GM18499 (cell line): ENCODE data around the gene CACNA2D3.

Source experiments
- ATAC-seq: cut with Tn5 transposase; IDR thresholded peaks from one replicate; pipeline ENCODE4 v1.9.1; 2021; ENCODE audit warnings: moderate number of reproducible peaks; ENCODE audit not compliant: insufficient read depth, unreplicated experiment

Gene CACNA2D3

GRCh38 chr3:54356261-54357045, 234.1 kb downstream of the CACNA2D3 start:
- ATAC-seq = no peak

DNA sequence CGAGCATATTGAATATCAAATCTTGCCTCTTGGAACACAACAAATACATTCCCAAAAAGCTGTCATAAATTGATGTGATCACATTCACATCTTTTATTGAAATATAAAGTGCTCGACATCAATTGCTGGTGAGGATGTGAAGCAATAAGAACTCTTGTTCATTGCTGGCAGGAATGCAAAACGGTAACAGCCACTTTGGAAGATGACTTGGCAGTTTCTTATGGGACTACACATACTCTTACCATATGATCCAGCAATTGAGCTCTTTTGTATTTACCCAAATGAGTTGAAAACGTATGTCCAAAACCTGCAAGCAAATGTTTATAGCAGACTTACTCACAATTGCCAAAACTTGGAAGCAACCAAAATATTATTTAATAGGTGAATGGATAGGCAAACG, 234.9 kb downstream of the CACNA2D3 start:
- no peak for ATAC-seq

- no peak for ATAC-seq
Observed at GRCh38 chr3:54358316-54358715, 236.0 kb downstream of the CACNA2D3 start.

- no peak for ATAC-seq
Observed at GRCh38 chr3:54358969-54359694, 236.8 kb downstream of the CACNA2D3 start.

DNA sequence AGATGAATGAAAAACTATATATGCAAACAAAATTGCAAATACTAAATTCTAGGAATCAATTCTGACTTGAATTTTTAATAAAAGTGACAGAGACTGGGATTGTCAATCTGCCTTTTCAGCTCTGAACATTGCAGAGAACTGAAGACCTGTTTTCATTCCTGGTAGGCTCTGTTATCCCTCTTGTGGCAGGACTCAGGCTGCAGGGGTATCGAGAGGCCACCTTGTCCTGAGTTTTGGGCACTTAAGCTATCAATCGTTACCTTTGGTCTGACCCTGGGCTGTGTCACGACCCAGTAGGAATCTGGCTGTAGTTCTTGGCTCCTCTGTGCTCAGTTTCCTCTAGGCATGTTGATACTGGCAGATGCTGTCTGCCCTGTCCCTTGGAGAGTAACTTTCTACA, 238.0 kb downstream of the CACNA2D3 start:
- ATAC-seq = no peak

- no peak for ATAC-seq
Observed at GRCh38 chr3:54361746-54362283, 239.5 kb downstream of the CACNA2D3 start.

DNA sequence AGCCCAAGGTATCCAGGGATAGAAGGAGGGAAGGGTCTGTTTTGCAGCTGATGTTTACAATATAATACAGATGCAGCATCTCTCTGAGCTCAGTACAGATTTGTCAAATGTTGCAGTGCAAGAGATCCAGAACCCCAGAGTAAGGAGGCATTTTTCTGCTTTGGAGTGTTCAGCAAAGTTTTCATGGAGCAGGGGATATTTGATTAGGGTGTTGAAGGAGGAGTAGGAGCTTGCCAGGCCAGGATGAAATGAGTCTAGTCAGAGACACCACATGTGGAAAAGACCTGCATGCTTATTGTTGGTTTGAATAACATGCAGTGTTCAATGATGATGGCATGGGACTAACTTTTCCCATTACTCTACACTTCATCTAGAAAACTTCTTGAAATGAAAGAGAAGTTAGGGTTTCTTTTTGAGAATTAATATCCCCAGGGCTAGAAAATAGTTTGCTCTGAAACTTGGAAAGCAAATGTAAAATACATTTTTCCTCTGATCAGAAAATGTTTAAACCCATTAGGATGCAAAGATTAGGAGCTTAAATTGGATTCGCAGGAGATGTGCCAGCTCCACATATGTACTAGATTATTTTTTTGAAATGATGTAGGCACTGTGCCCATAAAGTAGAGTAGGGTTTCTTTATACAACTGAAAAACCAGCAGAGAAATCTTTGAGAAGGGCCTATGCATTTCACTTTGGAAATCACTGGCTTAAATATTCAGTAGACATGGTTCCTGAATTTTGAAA, 243.8 kb downstream of the CACNA2D3 start:
- ATAC-seq = no peak

DNA sequence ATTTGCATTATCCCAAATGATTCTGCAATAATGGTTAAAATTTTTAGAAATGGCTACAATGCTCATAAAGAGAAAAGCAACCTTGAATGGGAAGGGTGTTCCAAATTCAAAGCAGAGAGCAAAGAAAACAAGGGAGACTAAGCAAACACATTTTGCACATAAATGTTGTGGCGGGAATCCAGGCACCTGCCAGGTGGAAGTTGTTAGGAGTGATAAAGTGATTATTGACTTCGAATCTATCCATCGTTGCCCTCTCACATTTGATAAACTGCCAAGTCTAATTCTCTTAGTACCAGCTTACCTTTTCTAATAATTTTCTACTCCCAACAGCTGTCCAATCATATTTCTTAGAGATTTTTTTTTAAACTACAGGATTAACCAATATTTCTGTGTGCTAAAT, 244.5 kb downstream of the CACNA2D3 start:
- no peak for ATAC-seq

- no peak for ATAC-seq
Observed at GRCh38 chr3:54372232-54372631, 249.9 kb downstream of the CACNA2D3 start.

GRCh38 chr3:54374214-54374852, 252.0 kb downstream of the CACNA2D3 start:
- ATAC-seq = no peak

DNA sequence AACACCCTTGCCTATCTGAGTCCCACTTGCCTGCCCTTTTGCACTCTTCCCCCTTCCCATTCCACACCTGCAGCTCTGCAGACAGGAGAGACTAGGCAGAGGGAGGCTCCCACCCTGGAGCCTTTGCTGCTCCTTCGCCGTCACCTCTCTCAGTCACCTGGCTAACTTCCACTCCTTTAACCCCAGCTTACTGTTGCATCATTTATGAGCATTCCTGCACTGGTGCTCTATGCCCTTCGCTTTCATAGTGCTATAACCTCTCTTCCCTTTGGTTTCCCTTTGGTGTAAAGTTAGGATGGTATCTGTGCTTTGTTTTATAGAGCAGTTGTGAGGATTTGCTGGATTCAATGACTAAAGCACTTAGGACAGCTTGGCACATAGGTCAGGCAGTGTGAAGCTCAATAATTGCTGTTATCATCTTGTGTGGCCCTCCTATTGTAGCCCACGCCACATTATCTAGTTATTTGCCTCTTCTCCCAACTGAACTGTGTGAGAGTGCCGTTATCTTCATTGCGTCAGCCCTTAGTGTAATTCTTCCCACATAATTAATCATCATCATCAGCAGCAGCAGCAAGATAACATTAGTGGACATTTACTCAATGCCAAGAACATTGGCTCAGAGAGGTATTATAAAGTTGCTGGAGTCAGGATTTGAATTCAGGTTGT, 253.9 kb downstream of the CACNA2D3 start:
- no peak for ATAC-seq

GRCh38 chr3:54376939-54377578, 254.7 kb downstream of the CACNA2D3 start:
- no peak for ATAC-seq

DNA sequence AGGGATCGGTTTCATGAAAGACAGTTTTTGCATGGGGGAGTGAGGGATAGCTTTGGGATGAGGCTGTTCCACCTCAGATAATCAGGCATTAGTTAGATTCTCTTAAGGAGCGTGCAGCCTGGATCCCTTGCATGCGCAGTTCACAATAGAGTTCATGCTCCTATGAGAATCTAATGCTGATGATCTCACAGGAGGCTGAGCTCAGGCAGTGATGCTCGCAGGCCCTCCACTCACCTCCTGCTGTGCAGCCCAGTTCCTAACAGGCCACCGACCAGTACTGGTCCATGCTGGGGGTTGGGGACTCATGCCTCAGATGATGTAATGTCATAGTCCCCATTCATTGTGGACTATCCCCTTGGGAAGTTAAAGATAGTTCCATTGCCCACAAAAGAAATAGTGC, 255.8 kb downstream of the CACNA2D3 start:
- no peak for ATAC-seq

DNA sequence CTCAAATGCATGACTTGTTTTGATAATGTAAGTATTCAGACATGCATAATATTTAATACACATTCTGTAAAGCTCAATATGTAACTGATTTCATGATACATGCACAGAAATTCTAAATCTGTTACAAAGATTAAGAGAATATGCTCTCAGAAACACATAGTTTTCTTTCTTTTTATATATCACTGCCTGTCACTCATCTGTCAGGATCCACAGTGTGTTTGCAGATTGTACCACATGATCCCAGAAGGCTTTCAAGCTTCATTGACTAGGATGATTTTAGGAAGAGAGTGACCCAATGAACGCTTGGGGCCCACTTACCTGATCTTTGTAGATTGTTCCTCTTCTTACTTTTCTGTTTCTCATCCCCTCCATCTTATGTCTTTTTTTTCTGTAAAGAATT, 261.9 kb downstream of the CACNA2D3 start:
- ATAC-seq = no peak

DNA sequence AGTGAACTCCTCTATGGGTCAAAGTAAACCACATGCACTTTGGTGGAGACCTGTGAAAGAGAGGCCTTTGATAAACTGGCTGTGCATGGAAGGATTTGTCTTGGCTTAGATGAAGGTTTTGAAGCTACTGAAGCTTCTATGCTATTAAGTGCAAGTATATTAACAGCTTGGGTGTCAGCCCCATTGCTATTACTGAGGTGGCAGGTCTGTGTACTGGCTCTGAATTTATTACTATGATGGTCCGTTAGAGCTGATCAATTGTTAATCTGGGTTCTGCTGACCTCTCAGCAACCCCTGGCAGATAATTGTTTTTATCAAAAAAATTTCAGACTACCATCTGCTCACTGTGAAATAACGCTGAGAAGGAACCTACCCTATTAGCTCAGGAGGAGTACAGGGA, 268.2 kb downstream of the CACNA2D3 start:
- no peak for ATAC-seq

GRCh38 chr3:54393150-54393549, 270.8 kb downstream of the CACNA2D3 start:
- no peak for ATAC-seq

DNA sequence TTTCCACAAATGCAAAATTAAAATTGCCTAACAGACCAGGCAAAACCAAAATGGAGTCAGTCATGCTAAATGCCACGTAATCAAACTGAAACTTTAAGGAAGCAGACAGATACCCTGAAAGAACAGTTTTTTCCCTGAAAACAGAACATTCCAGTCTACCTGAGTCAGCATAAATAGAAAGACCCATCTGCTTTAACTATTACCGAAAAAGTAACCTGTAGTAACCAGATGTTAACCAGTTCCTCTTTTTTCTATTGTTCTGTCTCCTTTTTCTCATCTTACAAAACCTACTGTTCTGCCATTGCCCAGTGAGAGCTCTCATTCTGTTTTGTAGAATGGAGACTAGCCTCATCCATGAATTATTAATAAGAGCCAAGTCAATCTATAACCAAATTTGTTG, 286.0 kb downstream of the CACNA2D3 start:
- ATAC-seq = no peak

- no peak for ATAC-seq
Observed at GRCh38 chr3:54421943-54422342, 299.6 kb downstream of the CACNA2D3 start.

GRCh38 chr3:54424292-54424691, 301.9 kb downstream of the CACNA2D3 start:
- ATAC-seq = no peak
